PC-3 (cell line): ENCODE results near the gene PTGES3. TPM values are rescaled to one million over a fixed set of nuclear protein-coding genes. Genes with fewer than 3 reads are reported as not detected.
"Not testable (repeated sequence)": the region's sequence is repeated elsewhere in the genome, so short reads cannot be mapped to it uniquely, and the experiment has no call there.

Experiments used
- ATAC-seq: fragments of 200-7000 bp; cut with Tn5 transposase; 2 replicates; pipeline ENCODE4 v1.9.1; 2020; ENCODE audit warnings: mild to moderate bottlenecking, moderate library complexity
- BruUV-seq: library from RNA; stranded (reverse); fragments of 400-500 nt; replicated peaks from 2 replicates; lab custom pipeline; 2021; lab: Mats Ljungman, UMichigan
- CTCF ChIA-PET: fragments of 300-600 bp; sonication (Branson Sonifier 250); formaldehyde crosslinking; loops from one replicate; lab custom pipeline; 2022; ENCODE audit warnings: antibody characterized with exemption; lab: Charles Lee
- POLR2A ChIA-PET: fragments of 300-600 bp; sonication (Branson Sonifier 250); formaldehyde crosslinking; loops from one replicate; lab custom pipeline; 2022; ENCODE audit warnings: antibody characterized with exemption; ENCODE audit not compliant: unreplicated experiment; lab: Charles Lee
- DNase-seq: peaks from one replicate; pipeline ENCODE4 v3.0.0-alpha.2; 2015
- H2AFZ ChIP-seq: fragments of 300-600 bp; sonication (generic); 2 replicates; pipeline ENCODE4 v1.6.0; 2016; ENCODE audit warnings: antibody characterized with exemption, low read length
- H3F3A ChIP-seq: fragments of 300-600 bp; sonication (generic); one replicate; pipeline ENCODE4 v1.6.0; 2017; ENCODE audit warnings: antibody characterized with exemption, low read length, control low read depth, mild to moderate bottlenecking; ENCODE audit not compliant: unreplicated experiment
- H3K27ac ChIP-seq: fragments of 300-600 bp; sonication (generic); 2 replicates; pipeline ENCODE4 v1.5.1; 2016; ENCODE audit warnings: mild to moderate bottlenecking, low read length
- H3K27me3 ChIP-seq: fragments of 300-600 bp; sonication (generic); 2 replicates; pipeline ENCODE4 v1.6.1; 2016; ENCODE audit warnings: low read length, mixed read lengths
- H3K36me3 ChIP-seq: fragments of 300-600 bp; sonication (generic); 2 replicates; pipeline ENCODE4 v1.6.1; 2016; ENCODE audit warnings: low read depth, mixed run types, low read length, mixed read lengths
- H3K4me1 ChIP-seq: fragments of 300-600 bp; sonication (generic); 2 replicates; pipeline ENCODE4 v1.5.1; 2016; ENCODE audit warnings: low read length; ENCODE audit not compliant: insufficient read depth
- H3K4me2 ChIP-seq: fragments of 300-600 bp; sonication (generic); 2 replicates; pipeline ENCODE4 v1.6.0; 2016; ENCODE audit warnings: low read length
- H3K4me3 ChIP-seq: fragments of 300-600 bp; sonication (generic); 2 replicates; pipeline ENCODE4 v1.5.1; 2016; ENCODE audit warnings: mild to moderate bottlenecking, low read length, mixed read lengths
- H3K79me2 ChIP-seq: fragments of 300-600 bp; sonication (generic); 2 replicates; pipeline ENCODE4 v1.6.1; 2017; ENCODE audit warnings: low read length, mixed read lengths
- H3K9ac ChIP-seq: fragments of 300-600 bp; sonication (generic); 2 replicates; pipeline ENCODE4 v1.6.0; 2016; ENCODE audit warnings: mild to moderate bottlenecking, low read length
- H3K9me2 ChIP-seq: fragments of 300-600 bp; sonication (generic); replicated peaks from 2 replicates; pipeline ENCODE4 v1.6.1; 2016; ENCODE audit warnings: mixed run types, low read length, mixed read lengths
- H3K9me3 ChIP-seq: fragments of 300-600 bp; sonication (generic); 2 replicates; pipeline ENCODE4 v1.6.1; 2016; ENCODE audit warnings: low read length, mixed read lengths
- H4K20me1 ChIP-seq: fragments of 300-600 bp; sonication (generic); 2 replicates; pipeline ENCODE4 v1.6.1; 2016; ENCODE audit warnings: low read length, mixed read lengths
- CTCF ChIP-seq: fragments of 300-600 bp; sonication (generic); conservative IDR thresholded peaks from 2 replicates; pipeline ENCODE4 v1.5.1; 2017; ENCODE audit warnings: antibody characterized with exemption, low read depth, mild to moderate bottlenecking, low read length
- EZH2 ChIP-seq: fragments of 300-600 bp; sonication (generic); IDR thresholded peaks from one replicate; pipeline ENCODE4 v1.6.1; 2017; ENCODE audit warnings: antibody characterized with exemption, mild to moderate bottlenecking, low read length; ENCODE audit not compliant: unreplicated experiment
- EZH2phosphoT487 ChIP-seq: fragments of 300-600 bp; sonication (generic); IDR thresholded peaks from 2 replicates; pipeline ENCODE4 v1.6.1; 2018; ENCODE audit warnings: mild to moderate bottlenecking, antibody characterized with exemption, low read length, borderline replicate concordance
- intact Hi-C: fragments of 100-400 bp; cut with micrococcal nuclease; formaldehyde crosslinking; loops from 2 replicates; pipeline ENCODE4 v1.9.0; 2023
- total RNA-seq: library from RNA; depleted of rRNA; stranded (reverse); fragments of >200 nt; gene quantifications from 2 replicates; pipeline ENCODE4 v1.2.3, GENCODE V29; 2014

The PTGES3 gene
- total RNA-seq, 1 experiment from 2014 or later: 165 TPM

- peaks cover 46% of the 10 kb centered on the region for H4K20me1 ChIP-seq
- H3K36me3 ChIP-seq: peaks cover 54% of the 10 kb centered on the region
- no peaks in the 10 kb centered on the region for H3K9me3 ChIP-seq
- H3K9ac ChIP-seq: no peak overlapping the region
- peaks cover 44% of the 10 kb centered on the region for H3K79me2 ChIP-seq
- no peaks in the 10 kb centered on the region for H3K9me2 ChIP-seq
- no peak overlapping the region for H3K4me3 ChIP-seq
- no peak for ATAC-seq
- H3K4me2 ChIP-seq: no peak overlapping the region
- no peak for TF ChIP-seq EZH2phosphoT487
- TF ChIP-seq CTCF: no peak
- TF ChIP-seq EZH2: no peak
- intact Hi-C loops: no loop called here
- no TSS peak for BruUV-seq
- no peak overlapping the region for H3K27ac ChIP-seq
- no peak for DNase-seq
- POLR2A ChIA-PET: no interaction called here
- no peaks in the 10 kb centered on the region for H3K4me1 ChIP-seq
- no peaks in the 10 kb centered on the region for H3K27me3 ChIP-seq
- peaks cover 20% of the 10 kb centered on the region for H3F3A ChIP-seq
- CTCF ChIA-PET: no interaction called here
- H2AFZ ChIP-seq: no peak overlapping the region
Measured at GRCh38 chr12:56713345-56713744, 25.3 kb upstream of the PTGES3 start.

- H3K4me1 ChIP-seq: no peaks in the 10 kb centered on the region
- H2AFZ ChIP-seq: no peak overlapping the region
- H3K9me2 ChIP-seq: no peaks in the 10 kb centered on the region
- H3K36me3 ChIP-seq: peaks cover 37% of the 10 kb centered on the region
- CTCF ChIA-PET: no interaction called here
- no TSS peak for BruUV-seq
- DNase-seq (no peak), ATAC-seq (peak; percentile 50)
- TF ChIP-seq EZH2 (no peak), CTCF (no peak)
- H3K4me3 ChIP-seq: no peak overlapping the region
- H3F3A ChIP-seq: peaks cover 20% of the 10 kb centered on the region
- H3K4me2 ChIP-seq: no peak overlapping the region
- no peaks in the 10 kb centered on the region for H3K27me3 ChIP-seq
- no peaks in the 10 kb centered on the region for H3K9me3 ChIP-seq
- peaks cover 13% of the 10 kb centered on the region; the same call in 1 of the 2 replicates for H3K79me2 ChIP-seq
- intact Hi-C loops: no loop called here
- H3K27ac ChIP-seq: no peak overlapping the region
- POLR2A ChIA-PET: no interaction called here
- peaks cover 21% of the 10 kb centered on the region for H4K20me1 ChIP-seq
- H3K9ac ChIP-seq: no peak overlapping the region
Measured at GRCh38 chr12:56709759-56710376, 21.8 kb upstream of the PTGES3 start.

GRCh38 chr12:56704522-56704921 is 16.4 kb upstream of the PTGES3 start:
- intact Hi-C loops, H3K36me3 ChIP-seq, H3K4me2 ChIP-seq, BruUV-seq, H3K9ac ChIP-seq, H3K27me3 ChIP-seq, H4K20me1 ChIP-seq, DNase-seq, H2AFZ ChIP-seq, H3F3A ChIP-seq, H3K4me1 ChIP-seq, POLR2A ChIA-PET, H3K9me3 ChIP-seq, H3K9me2 ChIP-seq, H3K4me3 ChIP-seq, ATAC-seq, H3K27ac ChIP-seq, H3K79me2 ChIP-seq: not testable (repeated sequence)
- CTCF ChIA-PET: interaction anchor here (0.7 kb wide), 1 partner anchor 68 kb away, joined by 3 read pairs; no protein-coding TSS in a partner anchor
